Middle frontal gyrus (tissue), 1 donor: ENCODE measurements around the gene AGFG2.

Experiments
- DNase-seq: peaks from one replicate; pipeline ENCODE4 v3.0.0-alpha.2; 2015; ENCODE audit warnings: low spot score; ENCODE audit errors: extremely low spot score

The AGFG2 gene

GRCh38 chr7:100609958-100610357, 71.0 kb downstream of the AGFG2 start:
- DNase-seq, result no peak

DNA sequence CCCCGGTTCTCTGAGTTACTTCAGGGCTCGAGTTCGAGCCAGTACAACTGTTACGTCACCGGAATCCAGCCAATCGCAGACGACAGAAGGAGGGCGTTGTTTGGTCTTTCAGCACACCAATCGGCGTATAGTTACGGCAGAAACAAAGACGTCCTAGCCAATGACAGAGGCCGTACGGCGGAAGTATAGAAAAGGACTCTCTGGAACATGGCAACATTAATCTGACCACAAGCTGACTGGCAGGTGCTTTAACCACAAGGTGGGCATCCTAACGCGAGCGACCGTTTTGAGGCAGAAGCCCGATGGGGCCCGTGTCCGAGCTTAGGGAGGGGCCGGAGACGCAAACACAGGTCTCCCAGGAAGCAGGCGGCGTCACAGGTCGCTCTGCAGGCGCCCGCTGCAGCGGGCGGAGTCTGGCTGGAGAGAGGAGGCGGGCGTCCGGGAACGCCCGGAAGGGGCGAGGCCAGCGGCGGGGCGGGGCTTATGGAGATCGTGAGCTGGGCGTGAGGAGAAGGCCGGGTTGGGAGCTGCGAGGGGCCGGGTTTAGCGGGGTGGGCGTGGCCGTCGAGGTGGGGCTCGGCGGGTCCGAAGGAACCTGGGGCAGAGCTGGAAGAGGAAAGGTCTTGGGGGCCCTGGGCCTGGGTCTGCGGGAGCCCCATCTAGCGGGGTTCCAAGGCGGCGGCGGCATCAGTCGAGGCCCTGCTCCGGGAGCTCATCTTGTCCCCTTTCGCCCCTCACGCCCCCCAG, 73.2 kb downstream of the AGFG2 start, which contains the start of gene MOSPD3:
Gene MOSPD3 (plus strand): TSS at position 558 of the 747 bp plus-strand sequence. CDS start 252 bp downstream, outside the sequence.
- DNase-seq, result peak; percentile 99

DNA sequence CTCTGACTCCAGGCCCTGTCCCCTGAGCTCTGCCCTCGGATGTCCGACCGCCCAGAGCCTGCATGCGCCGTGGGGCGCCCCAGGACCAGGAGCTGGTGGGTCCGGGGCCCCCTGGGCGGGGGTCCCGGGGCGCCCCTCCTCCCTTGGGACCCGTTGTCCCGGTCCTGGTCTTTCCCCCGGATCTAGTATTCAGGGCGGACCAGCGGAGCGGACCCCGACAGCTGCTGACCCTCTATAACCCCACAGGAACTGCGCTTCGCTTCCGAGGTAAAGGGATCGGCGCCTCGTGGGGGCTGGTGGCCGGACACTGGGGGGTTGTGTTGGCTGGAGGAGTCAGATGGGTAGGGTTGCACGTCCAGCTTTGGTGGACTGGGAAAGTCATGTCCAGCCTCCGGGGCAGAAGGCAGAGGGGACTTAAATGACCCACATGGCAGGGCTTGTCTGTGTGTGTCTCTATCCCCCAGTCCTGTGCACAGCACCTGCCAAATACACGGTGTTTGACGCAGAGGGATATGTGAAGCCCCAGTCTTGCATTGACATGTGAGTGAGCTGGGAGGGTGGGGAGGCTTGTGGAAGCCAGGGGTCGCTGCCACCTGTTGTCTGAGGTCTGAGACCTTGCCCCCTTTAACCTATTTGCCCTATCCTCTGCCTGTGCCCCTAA, 73.9 kb downstream of the AGFG2 start:
- DNase-seq, result no peak

DNA sequence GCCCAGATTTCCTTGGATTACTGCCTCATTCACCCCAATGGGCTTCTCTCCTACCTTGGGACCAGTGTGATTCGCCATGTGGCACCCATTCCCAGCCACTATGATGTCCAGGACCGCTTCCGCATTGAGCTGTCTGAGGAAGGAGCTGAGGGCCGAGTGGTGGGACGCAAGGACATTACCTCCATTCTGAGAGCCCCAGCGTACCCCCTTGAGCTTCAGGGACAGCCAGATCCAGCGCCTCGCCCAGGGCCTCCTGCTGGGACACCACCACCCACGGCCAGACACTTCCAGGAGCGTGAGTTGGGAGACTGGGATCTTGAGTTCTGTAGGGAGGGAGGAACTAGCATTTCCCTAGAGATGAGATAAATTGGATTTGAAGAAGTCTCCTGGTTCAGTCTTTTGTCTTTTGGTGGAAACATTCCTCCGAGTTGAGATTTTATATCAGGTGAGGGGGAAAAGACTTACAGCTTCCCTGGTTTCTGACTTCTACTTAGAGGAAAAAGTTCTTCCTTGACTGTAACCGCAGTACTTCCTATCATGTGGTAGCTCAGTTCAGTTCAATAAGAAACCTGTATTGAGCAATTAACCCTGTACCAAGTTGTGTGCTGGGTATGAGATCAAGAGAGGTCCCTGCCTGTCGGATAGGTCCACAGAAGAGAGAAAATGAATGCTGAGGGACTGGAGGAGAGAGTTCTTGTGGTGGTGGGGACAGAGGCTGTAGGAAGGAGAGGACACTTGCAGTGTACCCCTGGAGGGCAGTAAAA, 74.6 kb downstream of the AGFG2 start:
- DNase-seq, result no peak

DNA sequence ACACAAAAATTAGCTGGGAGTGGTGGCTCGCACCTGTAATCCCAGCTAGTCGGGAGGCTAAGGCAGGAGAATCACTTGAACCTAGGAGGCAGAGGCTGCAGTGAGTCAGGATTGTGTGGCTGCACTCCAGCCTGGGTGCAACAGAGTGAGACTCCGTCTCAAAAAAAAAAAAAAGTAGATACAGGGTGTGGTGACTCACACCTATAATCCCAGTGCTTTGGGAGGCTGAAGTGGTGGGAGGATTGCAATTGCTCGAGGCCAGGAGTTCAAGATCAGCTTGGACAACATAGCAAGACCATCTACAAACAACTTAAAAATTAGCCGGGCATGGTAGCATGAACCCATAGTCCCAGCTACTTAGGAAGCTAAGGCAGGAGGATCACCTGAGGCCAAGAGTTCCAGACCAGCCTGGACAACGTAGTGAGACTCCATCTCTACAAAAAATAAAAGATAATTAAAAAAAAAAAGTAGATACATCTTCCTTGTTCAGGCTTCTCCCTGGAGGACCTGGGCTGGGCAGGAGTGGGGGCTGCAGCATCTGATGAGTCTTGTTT, 75.4 kb downstream of the AGFG2 start:
- DNase-seq, result no peak
